Measurements from ENCODE around the gene EHD4.

The EHD4 gene

DNA sequence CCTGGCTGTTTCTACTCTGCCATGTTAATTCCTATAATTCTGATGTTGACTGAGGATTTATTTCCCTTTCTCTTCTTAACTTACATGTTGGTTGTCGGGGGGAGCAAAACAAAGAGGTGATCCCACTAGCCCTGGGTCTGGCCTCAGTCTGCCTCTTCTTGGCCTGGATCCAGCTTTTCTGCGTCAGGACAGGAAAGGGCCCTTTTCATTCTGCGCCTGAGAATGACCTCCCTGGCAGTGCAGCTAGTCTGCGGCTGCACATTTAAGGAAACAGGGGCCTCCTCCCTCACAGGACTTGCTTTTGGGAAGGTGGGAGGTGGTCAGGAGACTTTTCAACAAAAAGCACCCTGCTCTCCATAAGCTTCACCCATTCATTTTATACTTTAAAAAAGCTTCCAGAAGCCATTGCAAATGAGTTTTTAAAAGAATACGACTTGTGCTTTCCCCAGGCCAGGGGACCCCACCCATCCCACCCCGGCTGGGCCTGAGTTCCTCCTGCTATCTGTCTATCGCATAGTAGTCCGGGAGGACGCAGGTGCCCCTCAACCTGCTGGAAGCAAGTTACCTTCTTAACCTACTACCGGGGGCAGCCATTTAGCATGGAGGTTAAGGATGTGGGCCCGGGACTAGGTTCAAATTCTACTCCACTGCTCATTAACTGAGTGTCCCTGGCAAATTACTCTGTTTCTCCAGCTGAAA lies 21.3 kb upstream of the EHD4 start:
- H3K36me3 ChIP-seq (ENCODE audit: control insufficient read depth, insufficient read depth, low read length), result no peaks in the 10 kb centered on the region
- H3K4me1 ChIP-seq, result no peaks in the 10 kb centered on the region
- no peak overlapping the region for H3K9ac ChIP-seq
- H3K27ac ChIP-seq, result no peak overlapping the region
- H3K9me3 ChIP-seq (ENCODE audit: control insufficient read depth, low read length), result no peaks in the 10 kb centered on the region
- H3K4me3 ChIP-seq (ENCODE audit: low read depth, low read length), result no peak overlapping the region
- H2AFZ ChIP-seq, result no peak overlapping the region
- TF ChIP-seq CTCF (IDR thresholded peaks at IDR 0.05), result no peak
- H3K4me2 ChIP-seq (ENCODE audit: low read length), result no peak overlapping the region
- no peaks in the 10 kb centered on the region for H3K27me3 ChIP-seq (ENCODE audit: control insufficient read depth, insufficient read depth, low read length)
- no peaks in the 10 kb centered on the region for H3K79me2 ChIP-seq

GRCh38 chr15:41992803-41993190 lies 20.4 kb upstream of the EHD4 start:
- H3K36me3 ChIP-seq (ENCODE audit: control insufficient read depth, insufficient read depth, low read length), result no peaks in the 10 kb centered on the region
- H3K4me2 ChIP-seq (ENCODE audit: low read length), result no peak overlapping the region
- H2AFZ ChIP-seq, result no peak overlapping the region
- no peak overlapping the region for H3K4me3 ChIP-seq (ENCODE audit: low read depth, low read length)
- TF ChIP-seq CTCF (IDR thresholded peaks at IDR 0.05), result no peak
- no peak overlapping the region for H3K9ac ChIP-seq
- no peaks in the 10 kb centered on the region for H3K4me1 ChIP-seq
- no peak overlapping the region for H3K27ac ChIP-seq
- no peaks in the 10 kb centered on the region for H3K27me3 ChIP-seq (ENCODE audit: control insufficient read depth, insufficient read depth, low read length)
- H3K79me2 ChIP-seq, result no peaks in the 10 kb centered on the region
- H3K9me3 ChIP-seq (ENCODE audit: control insufficient read depth, low read length), result no peaks in the 10 kb centered on the region

DNA sequence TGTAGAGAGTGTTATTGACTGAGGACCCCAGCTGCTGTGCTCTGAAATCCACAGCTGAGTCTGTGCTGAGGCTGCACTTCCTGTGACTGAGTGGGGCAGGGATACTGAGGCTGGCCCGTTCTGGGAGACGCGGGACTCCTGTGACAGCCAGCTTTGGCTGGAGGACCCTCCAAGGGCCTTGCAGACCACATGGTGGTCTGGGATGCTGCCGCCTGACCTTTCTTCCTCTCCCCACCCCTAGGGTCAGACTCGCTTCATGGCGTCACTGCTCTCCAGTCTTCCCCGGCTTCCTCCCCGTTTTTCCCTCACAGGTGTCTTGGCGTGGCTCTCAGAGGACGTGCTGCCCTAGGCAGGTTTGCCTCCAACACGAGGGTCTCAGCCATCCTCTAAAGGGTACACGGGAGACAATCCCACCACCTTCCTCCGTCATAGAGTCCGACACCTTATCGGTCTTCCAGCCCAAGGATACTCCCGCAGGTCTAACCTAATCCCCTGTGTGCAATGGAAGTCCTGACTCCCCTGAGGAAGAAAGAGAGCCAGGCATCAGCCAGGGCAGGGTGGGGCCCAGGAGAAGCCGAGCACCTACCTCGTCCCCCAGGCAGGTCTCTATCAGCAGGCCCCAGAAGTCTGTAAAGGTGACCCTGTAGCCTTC lies 19.9 kb upstream of the EHD4 start:
- H3K9ac ChIP-seq, result no peak overlapping the region
- H3K79me2 ChIP-seq, result no peaks in the 10 kb centered on the region
- H2AFZ ChIP-seq, result no peak overlapping the region
- no peaks in the 10 kb centered on the region for H3K27me3 ChIP-seq (ENCODE audit: control insufficient read depth, insufficient read depth, low read length)
- no peak overlapping the region for H3K27ac ChIP-seq
- H3K36me3 ChIP-seq (ENCODE audit: control insufficient read depth, insufficient read depth, low read length), result no peaks in the 10 kb centered on the region
- H3K4me1 ChIP-seq, result no peaks in the 10 kb centered on the region
- TF ChIP-seq CTCF (IDR thresholded peaks at IDR 0.05), result no peak
- H3K9me3 ChIP-seq (ENCODE audit: control insufficient read depth, low read length), result no peaks in the 10 kb centered on the region
- H3K4me3 ChIP-seq (ENCODE audit: low read depth, low read length), result no peak overlapping the region
- H3K4me2 ChIP-seq (ENCODE audit: low read length), result no peak overlapping the region

- H3K27me3 ChIP-seq (ENCODE audit: control insufficient read depth, insufficient read depth, low read length), result no peaks in the 10 kb centered on the region
- H3K9me3 ChIP-seq (ENCODE audit: control insufficient read depth, low read length), result no peaks in the 10 kb centered on the region
- H3K9ac ChIP-seq, result no peak overlapping the region
- H3K79me2 ChIP-seq, result no peaks in the 10 kb centered on the region
- no peak overlapping the region for H3K4me3 ChIP-seq (ENCODE audit: low read depth, low read length)
- no peak overlapping the region for H3K27ac ChIP-seq
- no peak overlapping the region for H2AFZ ChIP-seq
- no peak overlapping the region for H3K4me2 ChIP-seq (ENCODE audit: low read length)
- no peak for TF ChIP-seq CTCF (IDR thresholded peaks at IDR 0.05)
- H3K36me3 ChIP-seq (ENCODE audit: control insufficient read depth, insufficient read depth, low read length), result no peaks in the 10 kb centered on the region
- H3K4me1 ChIP-seq, result no peaks in the 10 kb centered on the region
Observed at GRCh38 chr15:41990691-41991090, 18.3 kb upstream of the EHD4 start.

DNA sequence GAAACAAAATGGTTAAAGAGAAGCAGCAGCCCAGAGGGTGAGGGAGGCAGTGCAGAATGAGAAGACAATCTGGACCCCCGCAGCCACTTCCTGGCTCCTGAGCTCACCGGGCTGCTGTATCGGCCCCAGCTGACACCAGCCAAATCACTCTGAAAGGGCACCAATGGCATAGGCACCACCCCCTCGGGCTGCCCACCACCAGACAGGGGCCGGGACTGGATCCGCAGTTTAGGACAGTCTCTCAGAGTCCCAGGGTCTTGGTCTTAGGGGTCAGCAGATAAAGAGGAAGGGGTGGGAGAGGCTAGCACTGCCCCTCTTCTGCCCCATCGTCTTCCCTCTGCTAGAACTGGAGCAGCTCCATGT lies 17.9 kb upstream of the EHD4 start:
- no peaks in the 10 kb centered on the region for H3K36me3 ChIP-seq (ENCODE audit: control insufficient read depth, insufficient read depth, low read length)
- no peaks in the 10 kb centered on the region for H3K4me1 ChIP-seq
- no peak overlapping the region for H3K4me3 ChIP-seq (ENCODE audit: low read depth, low read length)
- no peak overlapping the region for H3K9ac ChIP-seq
- H3K4me2 ChIP-seq (ENCODE audit: low read length), result no peak overlapping the region
- no peak overlapping the region for H3K27ac ChIP-seq
- H3K9me3 ChIP-seq (ENCODE audit: control insufficient read depth, low read length), result no peaks in the 10 kb centered on the region
- no peak for TF ChIP-seq CTCF (IDR thresholded peaks at IDR 0.05)
- no peak overlapping the region for H2AFZ ChIP-seq
- H3K79me2 ChIP-seq, result no peaks in the 10 kb centered on the region
- H3K27me3 ChIP-seq (ENCODE audit: control insufficient read depth, insufficient read depth, low read length), result no peaks in the 10 kb centered on the region
